Midbrain (tissue), 1 donor: Measurements from ENCODE around the gene FHOD1.

Experiments
- DNase-seq: peaks from one replicate; lab custom pipeline; 2025; lab: John Stamatoyannopoulos, UW

Gene FHOD1

GRCh38 chr16:67247192-67248072 is at the start of gene FHOD1:
TSS of gene FHOD1 (minus strand) at chr16:67247481. CDS start at chr16:67247410, 71 bp downstream.
- peak; percentile 88 for DNase-seq

- DNase-seq = no peak
Observed at GRCh38 chr16:67296420-67296819, 49.1 kb upstream of the FHOD1 start.

DNA sequence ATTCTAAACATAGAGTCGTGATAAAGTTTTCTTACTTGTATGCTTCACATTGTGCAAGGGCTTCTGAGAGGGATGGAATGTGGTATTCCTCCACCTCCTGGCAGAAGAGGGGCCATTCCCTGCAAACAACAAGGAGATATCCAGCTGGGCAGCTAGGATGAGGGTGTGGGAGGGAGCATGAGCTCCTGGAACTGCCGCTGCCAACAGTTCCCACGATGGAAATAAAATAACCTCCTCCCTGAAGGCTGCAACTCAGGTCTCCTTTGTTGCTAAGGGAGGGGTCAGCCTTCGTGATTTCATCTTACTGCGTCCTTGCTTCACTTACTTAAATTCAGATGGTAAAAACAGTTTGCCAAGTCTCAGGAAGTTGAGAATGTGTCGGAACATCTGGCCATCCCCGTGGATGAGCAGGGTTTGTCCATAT is 47.7 kb upstream of the FHOD1 start:
- no peak for DNase-seq

GRCh38 chr16:67294171-67294757 is 47.0 kb upstream of the FHOD1 start:
- DNase-seq = no peak

DNA sequence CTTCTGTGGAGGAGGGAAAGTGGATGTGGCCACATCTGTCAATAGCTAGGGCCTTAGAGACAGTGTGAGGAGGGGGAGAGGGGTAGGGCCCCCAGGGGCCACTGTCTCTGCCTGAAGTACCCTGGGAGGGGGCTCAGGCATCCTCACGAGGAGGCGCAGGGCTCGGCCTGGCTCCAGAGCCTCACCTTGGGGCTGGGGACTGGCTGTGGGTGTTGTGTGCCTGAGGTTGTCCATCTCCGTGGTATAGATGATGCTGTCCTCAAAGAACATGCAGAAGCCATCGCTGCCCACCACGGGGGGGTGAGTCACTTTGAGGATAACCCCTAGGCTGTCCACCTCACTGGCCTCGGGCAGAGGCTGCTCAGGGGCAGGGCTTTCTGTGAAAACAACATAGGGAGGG is 44.2 kb upstream of the FHOD1 start:
- no peak for DNase-seq

DNA sequence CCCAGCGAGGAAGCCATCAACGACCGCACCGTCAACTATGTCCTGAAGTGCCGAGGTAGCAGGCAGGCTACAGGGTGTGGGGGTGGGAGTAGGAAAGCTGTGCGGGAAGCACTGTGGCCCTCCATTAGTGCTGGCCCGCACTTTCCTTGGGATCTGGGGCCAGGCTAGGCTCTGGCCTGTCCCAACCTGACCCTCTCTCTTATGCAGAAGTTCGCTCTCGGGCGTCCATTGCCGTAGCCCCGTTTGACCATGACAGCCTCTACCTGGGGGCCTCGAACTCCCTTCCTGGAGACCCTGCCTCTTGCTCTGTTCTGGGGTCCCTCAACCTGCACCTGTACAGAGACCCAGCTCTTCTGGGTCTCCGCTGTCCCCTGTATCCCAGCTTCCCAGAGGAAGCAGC is 40.7 kb upstream of the FHOD1 start:
- no peak for DNase-seq

- no peak for DNase-seq
Observed at GRCh38 chr16:67286441-67287235, 39.4 kb upstream of the FHOD1 start.

- peak; percentile 3 for DNase-seq
Observed at GRCh38 chr16:67284699-67285646, 37.7 kb upstream of the FHOD1 start.

GRCh38 chr16:67283826-67284555 is 36.7 kb upstream of the FHOD1 start:
- DNase-seq = no peak

DNA sequence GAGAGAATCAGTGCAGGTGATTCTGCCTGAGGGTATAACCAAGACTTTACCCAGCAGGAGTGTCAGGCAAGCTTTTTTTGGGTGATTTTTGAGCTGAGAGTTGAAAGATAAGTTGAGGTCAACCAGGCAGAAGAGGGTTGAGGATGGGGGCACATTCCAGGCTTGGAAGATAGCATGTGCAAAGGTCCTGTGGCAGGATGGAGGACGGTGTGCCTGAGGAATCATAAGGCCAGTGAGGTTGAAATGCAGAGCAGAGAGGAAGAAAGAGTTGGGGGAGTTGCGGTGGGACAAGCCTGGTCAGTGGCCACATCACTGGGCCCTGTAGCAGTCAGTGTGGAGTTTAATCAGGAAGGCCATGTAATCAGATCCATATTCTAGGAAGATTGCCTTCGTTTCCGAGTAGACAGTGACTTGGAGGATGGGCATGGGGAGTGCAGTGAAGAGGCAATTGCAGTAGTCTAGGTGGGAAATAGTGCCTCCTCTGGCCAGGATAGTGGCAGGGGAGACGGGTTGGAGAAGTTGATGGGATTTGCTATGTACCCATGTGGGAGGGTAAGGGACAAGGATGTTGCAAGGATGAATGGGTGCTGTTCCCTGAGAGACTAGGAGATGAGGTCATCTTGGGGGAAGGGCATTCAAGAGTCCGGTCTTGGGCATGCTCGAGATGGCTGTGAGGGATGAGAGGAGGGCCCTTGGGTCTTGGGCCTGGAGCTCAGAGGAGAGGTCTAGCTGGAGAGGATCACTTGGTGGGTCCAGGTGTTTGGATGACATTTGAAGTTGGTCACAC is 36.0 kb upstream of the FHOD1 start:
- DNase-seq = no peak

DNA sequence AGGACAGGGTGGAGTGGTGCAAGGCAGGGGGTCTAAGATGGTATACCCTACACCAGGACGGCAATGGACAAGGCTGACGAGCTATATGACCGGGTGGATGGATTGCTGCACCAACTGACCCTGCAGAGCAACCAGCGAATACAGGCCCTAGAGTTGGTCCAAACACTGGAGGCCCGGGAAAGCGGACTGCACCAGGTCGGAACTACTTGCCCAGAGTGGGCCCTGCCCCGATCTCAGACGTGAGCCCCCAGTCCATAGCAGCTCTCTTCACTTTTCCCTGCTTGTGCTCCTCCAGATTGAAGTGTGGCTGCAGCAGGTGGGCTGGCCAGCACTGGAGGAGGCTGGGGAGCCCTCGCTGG is 35.1 kb upstream of the FHOD1 start:
- no peak for DNase-seq

DNA sequence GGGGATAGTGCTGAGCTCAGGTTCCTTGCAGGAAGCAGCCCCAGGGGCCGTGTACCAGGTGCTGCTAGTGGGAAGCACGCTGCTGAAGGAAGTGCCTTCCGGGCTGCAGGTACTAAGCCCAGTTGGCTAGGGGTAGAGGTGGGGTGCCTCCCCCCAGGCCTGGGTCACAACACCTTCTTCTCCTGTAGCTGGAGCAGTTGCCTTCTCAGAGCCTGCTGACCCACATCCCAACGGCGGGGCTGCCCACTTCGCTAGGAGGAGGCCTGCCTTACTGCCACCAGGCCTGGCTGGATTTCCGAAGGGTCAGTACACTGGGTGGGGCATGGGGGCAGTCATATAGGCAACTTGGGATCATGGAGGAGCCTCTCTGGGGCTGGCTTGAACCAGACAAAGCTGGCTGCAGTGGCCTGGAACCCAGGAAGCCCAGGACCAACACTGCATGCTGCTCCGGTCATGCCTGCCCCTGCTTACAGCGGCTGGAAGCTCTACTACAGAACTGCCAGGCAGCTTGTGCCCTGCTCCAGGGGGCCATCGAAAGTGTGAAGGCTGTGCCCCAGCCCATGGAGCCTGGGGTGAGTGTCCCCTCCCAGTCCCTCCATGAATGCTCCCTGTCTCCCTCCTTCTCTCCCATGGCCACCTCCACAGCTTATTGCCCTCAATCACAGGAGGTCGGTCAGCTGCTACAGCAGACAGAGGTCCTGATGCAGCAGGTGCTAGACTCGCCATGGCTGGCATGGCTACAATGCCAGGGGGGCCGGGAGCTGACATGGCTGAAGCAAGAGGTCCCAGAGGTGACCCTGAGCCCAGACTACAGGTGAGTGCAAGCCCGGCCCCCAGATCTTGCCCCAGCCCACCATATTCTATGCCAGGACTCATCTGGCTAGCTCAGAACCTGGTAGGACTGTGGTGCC is 34.5 kb upstream of the FHOD1 start:
- DNase-seq = no peak

- no peak for DNase-seq
Observed at GRCh38 chr16:67280090-67281015, 33.1 kb upstream of the FHOD1 start.

- DNase-seq = peak; percentile 43
Observed at GRCh38 chr16:67279296-67280089, 32.2 kb upstream of the FHOD1 start, which contains the start of gene PLEKHG4. TSS of gene PLEKHG4 (plus strand) at chr16:67279532. CDS start at chr16:67280045, 513 bp downstream.

DNA sequence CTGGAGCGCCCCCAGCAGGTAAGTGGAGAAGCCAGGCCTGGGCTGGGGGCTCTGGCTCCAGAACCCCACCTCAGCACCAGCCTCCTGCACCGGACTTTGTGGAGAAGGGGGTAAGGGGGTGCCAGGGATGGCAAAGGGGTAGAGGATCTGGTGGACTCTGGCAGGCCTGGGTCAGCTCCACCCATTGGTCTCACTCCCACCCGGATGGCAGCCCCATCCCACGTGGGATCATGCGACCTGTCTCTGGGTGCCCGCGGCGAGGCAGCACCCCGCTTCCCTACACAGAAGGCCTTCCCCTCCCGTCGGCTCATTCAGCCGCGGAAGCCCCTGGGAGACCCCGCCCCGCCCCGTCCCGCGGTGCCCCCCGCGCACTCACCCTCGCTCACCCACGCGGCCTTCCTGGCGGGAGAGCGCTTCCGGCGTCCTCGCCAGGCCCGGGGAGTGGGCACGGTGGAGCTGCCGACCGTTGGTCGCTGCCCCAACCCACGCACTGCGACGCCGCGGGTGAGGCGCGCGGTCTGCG is 31.6 kb upstream of the FHOD1 start:
- DNase-seq = no peak

GRCh38 chr16:67277999-67278772 is 30.9 kb upstream of the FHOD1 start:
- no peak for DNase-seq
